H1 (cell line): ENCODE measurements around the gene SNAP25. TPM values are rescaled to one million over a fixed set of nuclear protein-coding genes. Genes with fewer than 3 reads are reported as not detected.

ENCODE experiments used
- CBX5 ChIP-seq: fragments of 300-800, 300-1000 bp; sonication (generic); IDR thresholded peaks from 2 replicates; pipeline ENCODE4 v1.7.1; 2016; ENCODE audit warnings: antibody characterized with exemption, low read length, low read depth
- CREB1 ChIP-seq: IDR thresholded peaks from 2 replicates; pipeline ENCODE4 v1.6.1; 2012; ENCODE audit warnings: inconsistent platforms
- EP300 ChIP-seq, 2 experiments: IDR thresholded peaks; 1 replicate in 1 of 2; 2 replicates in 1 of 2; pipeline ENCODE4 v1.6.1; 2011 to 2012; ENCODE audit warnings: low read depth in 2 of 2, low read length in 2 of 2, mild to moderate bottlenecking in 2 of 2, borderline replicate concordance in 1 of 2, inconsistent platforms in 1 of 2, moderate library complexity in 1 of 2
- KDM5A ChIP-seq: fragments of 200-600 bp; IDR thresholded peaks from 2 replicates; pipeline ENCODE4 v1.7.1; 2012; ENCODE audit warnings: mild to moderate bottlenecking, low read length, inconsistent platforms, mixed read lengths
- POLR2A ChIP-seq, 2 experiments: IDR thresholded peaks; 1 replicate in 1 of 2; 2 replicates in 1 of 2; pipeline ENCODE4 v1.6.1; 2011; ENCODE audit warnings: low read depth in 2 of 2, low read length in 2 of 2, mild to moderate bottlenecking in 2 of 2; ENCODE audit errors: control extremely low read depth in 1 of 2
- RXRA ChIP-seq: IDR thresholded peaks from 2 replicates; pipeline ENCODE4 v1.6.1; 2011; ENCODE audit warnings: low read depth, mild to moderate bottlenecking, low read length, moderate library complexity; ENCODE audit not compliant: insufficient read depth
- SIRT6 ChIP-seq: IDR thresholded peaks from one replicate; pipeline ENCODE4 v1.7.1; 2012; ENCODE audit warnings: low read length, inconsistent platforms
- SUZ12 ChIP-seq: fragments of 200-600 bp; sonication (generic); IDR thresholded peaks from 2 replicates; pipeline ENCODE4 v1.6.1; 2012; ENCODE audit warnings: mild to moderate bottlenecking, inconsistent platforms, low read length, moderate library complexity, mixed read lengths
- TBP ChIP-seq: IDR thresholded peaks from 2 replicates; pipeline ENCODE4 v1.6.1; 2011; ENCODE audit warnings: low read depth, low read length, improper control_type of control experiment
- ZNF274 ChIP-seq: IDR thresholded peaks from 2 replicates; pipeline ENCODE4 v1.7.0; 2012; ENCODE audit warnings: low read length, borderline replicate concordance; ENCODE audit errors: extremely low read depth
- polyA plus RNA-seq, 7 experiments: library from polyadenylated mRNA; depleted of rRNA in 3 of 7; stranded (reverse) in 5 of 7; unstranded in 2 of 7; fragments of >200 nt in 5 of 7; fragments of 200-250 nt in 2 of 7; gene quantifications; 1 replicate in 5 of 7; 2 replicates in 1 of 7; 4 replicates in 1 of 7; pipeline versions ENCODE4 v1.2.1 to v1.2.3, GENCODE V29; 2011 to 2013; ENCODE audit warnings: missing spikeins in 2 of 7, mixed read lengths in 2 of 7
- total RNA-seq: library from RNA; stranded (reverse); fragmentation: NEBNext Ultra II Directional; extraction: Animal tissue kit (Norgen Biotek cat#: 25700); gene quantifications from 2 replicates; pipeline ENCODE4 v1.2.1, GENCODE V29; 2021

The SNAP25 gene
- total and polyA plus RNA-seq, 2 of the 8 experiments (the other 6 are each of a cell fraction or from before 2014, with no cell fraction given) = 0.51 to 0.52 TPM

DNA sequence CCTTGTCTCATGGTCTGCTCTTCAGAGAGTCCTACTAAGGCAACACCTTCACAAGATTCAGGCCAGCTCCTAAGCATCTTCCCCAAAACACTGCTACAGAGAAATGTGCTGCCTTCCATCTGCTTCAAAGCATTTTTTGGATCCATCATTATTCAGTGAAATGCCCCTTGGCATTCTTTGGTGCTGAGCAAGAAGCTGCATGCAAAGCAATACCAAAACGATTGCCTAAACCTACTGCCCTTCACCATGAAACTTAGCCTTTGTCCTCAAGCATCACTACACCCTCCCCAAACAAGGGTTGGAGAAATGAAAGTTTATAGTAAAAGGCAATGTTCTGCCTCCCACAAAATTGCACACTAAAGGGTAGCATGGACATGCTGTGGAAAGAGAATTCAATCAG, 93.5 kb downstream of the SNAP25 start (continued):
- TF ChIP-seq SUZ12 (no peak), RXRA (no peak), POLR2A (IDR thresholded peaks at IDR 0.05; ENCODE audit: control extremely low read depth in 1 of 2, low read depth in 2 of 2, low read length in 2 of 2) (no peak), SIRT6 (no peak), CBX5 (no peak), KDM5A (no peak), ZNF274 (no peak), CREB1 (no peak), TBP (no peak), EP300 (IDR thresholded peaks at IDR 0.05; ENCODE audit: borderline replicate concordance in 1 of 2, low read depth in 2 of 2, low read length in 2 of 2) (no peak)
- TF ChIP-seq, all 59 proteins: peak for 0
